GM12878 (cell line): ENCODE data around the gene MLST8. TPM values are rescaled to one million over a fixed set of nuclear protein-coding genes. Genes with fewer than 3 reads are reported as not detected.
A peak's percentile ranks its signal among the peaks of the same experiment; 100 is the strongest.

Experiments used
- ATAC-seq: fragments of 200-7000 bp; cut with Tn5 transposase; 3 replicates; pipeline ENCODE4 v1.9.1; 2020; ENCODE audit warnings: mild to moderate bottlenecking, moderate library complexity
- BruUV-seq: library from RNA; stranded (reverse); fragments of 400-500 nt; replicated peaks from 2 replicates; lab custom pipeline; 2021; lab: Mats Ljungman, UMichigan
- CTCF ChIA-PET: fragments of 300-600 bp; sonication (Branson Sonifier 250); formaldehyde crosslinking; extraction: SDS; loops from one replicate; lab custom pipeline; 2021; ENCODE audit warnings: inconsistent platforms; lab: Yijun Ruan, JAX
- POLR2A ChIA-PET: fragments of 350-600 bp; formaldehyde crosslinking; extraction: SDS; loops from one replicate; lab custom pipeline; 2021; ENCODE audit warnings: inconsistent platforms; lab: Charles Lee
- RAD21 ChIA-PET: fragments of 300-600 bp; sonication (Branson Sonifier 250); formaldehyde crosslinking; loops from one replicate; lab custom pipeline; 2023; ENCODE audit warnings: antibody characterized with exemption; ENCODE audit not compliant: unreplicated experiment; lab: Charles Lee
- SMC1A ChIA-PET: fragments of 300-600 bp; sonication (Branson Sonifier 250); formaldehyde crosslinking; loops from one replicate; lab custom pipeline; 2023; ENCODE audit not compliant: unreplicated experiment, uncharacterized antibody; lab: Charles Lee
- DNase-seq: peaks from one replicate; pipeline ENCODE4 v3.0.0-alpha.2; 2011; ENCODE audit warnings: low read depth, low spot score
- FAIRE-seq: peaks from 3 replicates; lab custom pipeline; 2011; peaks lifted over from hg19 to GRCh38; lab: Jason Lieb, UNC
- H2AFZ ChIP-seq: 2 replicates; pipeline ENCODE4 v1.6.0; 2011; ENCODE audit warnings: low read depth, low read length, control low read depth; ENCODE audit not compliant: control insufficient read depth
- H3K27ac ChIP-seq: 2 replicates; pipeline ENCODE4 v1.5.1; 2011; ENCODE audit warnings: control low read depth; ENCODE audit not compliant: control insufficient read depth, insufficient read depth
- H3K27me3 ChIP-seq, 2 experiments: replicated peaks in 1 of 2; 2 replicates each; pipeline versions ENCODE4 v1.6.0 to v1.6.1; 2011; ENCODE audit warnings: low read length in 1 of 2; ENCODE audit not compliant: control insufficient read depth in 2 of 2, insufficient read depth in 2 of 2
- H3K36me3 ChIP-seq, 2 experiments: 2 replicates each; pipeline ENCODE4 v1.5.1; 2011; ENCODE audit warnings: low read length in 1 of 2; ENCODE audit not compliant: control insufficient read depth in 2 of 2, insufficient read depth in 2 of 2
- H3K4me1 ChIP-seq: 2 replicates; pipeline ENCODE4 v1.6.1; 2011; ENCODE audit warnings: mild to moderate bottlenecking, low read length, moderate library complexity, mixed read lengths; ENCODE audit not compliant: control insufficient read depth, insufficient read depth
- H3K4me2 ChIP-seq: 2 replicates; pipeline ENCODE4 v1.6.0; 2011; ENCODE audit warnings: control low read depth; ENCODE audit not compliant: control insufficient read depth, insufficient read depth
- H3K4me3 ChIP-seq: fragments of 200-600 bp; sonication (generic); 2 replicates; pipeline ENCODE4 v1.5.1; 2016
- H3K79me2 ChIP-seq: 2 replicates; pipeline ENCODE4 v1.6.0; 2011; ENCODE audit warnings: low read length; ENCODE audit not compliant: control insufficient read depth, insufficient read depth
- H3K9ac ChIP-seq: 2 replicates; pipeline ENCODE4 v1.8.0; 2011; ENCODE audit warnings: low read length, control low read depth, mixed read lengths; ENCODE audit not compliant: control insufficient read depth, insufficient read depth
- H3K9me3 ChIP-seq: replicated peaks from 3 replicates; pipeline ENCODE4 v1.5.1; 2011; ENCODE audit warnings: mild to moderate bottlenecking, low read length; ENCODE audit not compliant: control insufficient read depth, insufficient read depth
- H4K20me1 ChIP-seq: 2 replicates; pipeline ENCODE4 v1.6.0; 2011; ENCODE audit not compliant: control insufficient read depth, insufficient read depth
- BCL3 ChIP-seq: IDR thresholded peaks from 2 replicates; pipeline ENCODE4 v1.6.1; 2011; ENCODE audit warnings: borderline replicate concordance, low read depth, mild to moderate bottlenecking, moderate library complexity, low read length; ENCODE audit not compliant: insufficient read depth, poor library complexity, severe bottlenecking
- ESRRA ChIP-seq: IDR thresholded peaks from 2 replicates; pipeline ENCODE4 v1.6.1; 2012; ENCODE audit warnings: mild to moderate bottlenecking, low read length, improper control_type of control experiment
- SUZ12 ChIP-seq: fragments of 200-600 bp; sonication (generic); IDR thresholded peaks from one replicate; pipeline ENCODE4 v1.6.1; 2018; ENCODE audit warnings: antibody characterized with exemption, mild to moderate bottlenecking; ENCODE audit not compliant: unreplicated experiment
- ZNF217 ChIP-seq: fragments of 450-650 bp; IDR thresholded peaks from 2 replicates; pipeline ENCODE4 v1.6.1; 2017; ENCODE audit warnings: antibody characterized with exemption, mild to moderate bottlenecking
- WGBS: methylation state at CpG from one replicate; pipeline ENCODE4 v1.1.6; 2016; ENCODE audit warnings: low lambda C conversion rate; ENCODE audit not compliant: insufficient replicate concordance, insufficient coverage; ENCODE audit errors: missing lambda C conversion rate; 5-methylcytosine and 5-hydroxymethylcytosine counted together
- in situ Hi-C: fragments of 300-500 bp; cut with MboI; formaldehyde crosslinking; loops from 9 replicates; pipeline ENCODE4 v1.14.3; 2018; ENCODE audit warnings: mixed read lengths
- intact Hi-C: fragments of 100-400 bp; cut with micrococcal nuclease; formaldehyde crosslinking; loops from one replicate; pipeline ENCODE4 v1.14.2; 2022; ENCODE audit not compliant: unreplicated experiment
- polyA plus RNA-seq, 11 experiments: library from polyadenylated mRNA; depleted of rRNA in 4 of 11; unstranded in 6 of 11; stranded (reverse) in 5 of 11; fragments of >200 nt; fragmentation: Nextera tagmentation in 4 of 11; fragmentation: Illumina TruSeq in 1 of 11; extraction: Ambion mirVana in 4 of 11; extraction: Trizol in 1 of 11; gene quantifications; 1 replicate in 1 of 11; 2 replicates in 10 of 11; pipeline versions ENCODE4 v1.2.1 to v1.2.3, GENCODE V29; 2011 to 2016; ENCODE audit warnings: inconsistent platforms in 2 of 11, missing spikeins in 2 of 11, low read depth in 1 of 11
- total RNA-seq, 4 experiments: library from RNA; depleted of rRNA in 3 of 4; stranded (reverse); fragments of >200 nt in 3 of 4; fragmentation: Illumina TruSeq in 1 of 4; extraction: Trizol in 1 of 4; gene quantifications; 2 replicates each; pipeline versions ENCODE4 v1.2.1 to v1.2.3, GENCODE V29; 2013 to 2021

The MLST8 gene
- total and polyA plus RNA-seq, 10 of the 15 experiments (the other 5 are each of a cell fraction or from before 2014, with no cell fraction given), result 1.0 to 114 (median 64.2) TPM

- Histone ChIP-seq H3K4me1 (no peaks in the 10 kb centered on the region; the same call in 1 of the 2 replicates), H3K27ac (no peak within 1 kb of the TSS), H3K9me3 (no peaks in the 10 kb centered on the region), H3K9ac (no peak within 1 kb of the TSS), H4K20me1 (no peaks in the 10 kb centered on the region), H3K4me3 (no peak within 1 kb of the TSS), H3K27me3 (peaks cover 12 to 15% of the 10 kb centered on the region in 2 experiments), H3K79me2 (no peaks in the 10 kb centered on the region), H2AFZ (no peak within 1 kb of the TSS), H3K36me3 (no peaks in the 10 kb centered on the region), H3K4me2 (peak within 1 kb of the TSS; percentile 33; the same call in 1 of the 2 replicates)
- BruUV-seq, result no TSS peak
- ChIA-PET POLR2A (interaction anchor here (0.6 kb wide), 1 partner anchor 8 kb away, joined by 3 read pairs; no protein-coding TSS in a partner anchor), SMC1A (no interaction called here), RAD21 (no interaction called here), CTCF (interaction anchor here (0.9 to 2.0 kb wide), 2 partner anchors 55 to 56 kb away, joined by 3 to 9 read pairs; partner anchors contain the start of gene ECI1)
- peak; percentile 35 for TF ChIP-seq SUZ12
- no peak for TF ChIP-seq BCL3
- DNase-seq (no peak), FAIRE-seq (no peak), ATAC-seq (no peak)
- WGBS, result 5% methylated on average over 41 of the region's 129 CpGs
- in situ Hi-C loops (no loop called here), intact Hi-C loops (no loop called here)
These were observed 8.9 kb upstream of the MLST8 start, which contains the start of gene CASKIN1 for GRCh38 chr16:2196162-2196980. CASKIN1 (minus strand) TSS chr16:2196605; CDS start chr16:2196432, 173 bp downstream.

DNA sequence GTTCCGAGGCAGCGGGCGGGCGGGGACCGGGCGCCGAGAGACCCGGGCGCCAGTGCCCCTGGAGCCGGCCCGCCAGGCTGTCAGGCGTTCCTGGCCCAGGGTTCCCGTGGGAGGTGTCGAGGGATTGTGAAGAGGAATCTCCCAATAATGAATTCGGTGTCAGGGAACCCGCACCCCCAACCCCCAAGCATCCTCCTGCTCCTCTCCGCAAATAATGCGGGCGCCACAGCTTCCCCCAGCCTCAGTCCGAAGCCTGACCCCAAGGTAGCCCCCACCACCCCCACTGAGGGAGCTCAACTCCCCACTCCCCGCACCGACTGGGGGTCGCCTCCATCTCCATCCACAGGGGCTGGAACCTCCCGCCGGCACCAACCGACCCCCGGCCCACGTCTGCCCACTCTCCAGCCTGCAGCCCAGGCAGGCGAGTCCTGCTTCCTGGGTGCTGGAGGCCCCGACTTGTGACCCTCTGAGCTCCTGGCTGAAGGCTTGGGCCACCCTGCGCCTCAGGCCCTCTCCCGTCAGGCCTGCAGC, 8.2 kb upstream of the MLST8 start:
- POLR2A ChIA-PET, result no interaction called here
- 26% methylated on average over 27 of the region's 32 CpGs for WGBS

More for the DNA sequence above, 8.2 kb upstream of the MLST8 start:
- intact Hi-C loops (no loop called here), in situ Hi-C loops (no loop called here)
- H3K9me3 ChIP-seq, result no peaks in the 10 kb centered on the region
- no peak for TF ChIP-seq ZNF217
- peak; percentile 56 for TF ChIP-seq SUZ12
- no peak for TF ChIP-seq BCL3
- no peak for TF ChIP-seq ESRRA
- FAIRE-seq (no peak), ATAC-seq (no peak), DNase-seq (no peak)
- no peaks in the 10 kb centered on the region; the same call in 1 of the 2 replicates for H3K4me1 ChIP-seq
- no peak overlapping the region for H3K4me2 ChIP-seq
- no TSS peak for BruUV-seq
- no peaks in the 10 kb centered on the region for H3K36me3 ChIP-seq
- H3K9ac ChIP-seq, result no peak overlapping the region
- no peak overlapping the region for H3K4me3 ChIP-seq
- no peaks in the 10 kb centered on the region for H4K20me1 ChIP-seq
- no peak overlapping the region for H3K27ac ChIP-seq
- ChIA-PET RAD21 (no interaction called here), SMC1A (no interaction called here), CTCF (interaction anchor here (0.9 kb wide), 1 partner anchor 55 kb away, joined by 3 read pairs; no protein-coding TSS in a partner anchor)
- H3K27me3 ChIP-seq, result peaks cover 12 to 15% of the 10 kb centered on the region in 2 experiments
- H2AFZ ChIP-seq, result no peak overlapping the region
- H3K79me2 ChIP-seq, result no peaks in the 10 kb centered on the region
